Upper lobe of left lung (tissue), 6 donors: ENCODE data around the gene MYH7B. TPM values are rescaled to one million over a fixed set of nuclear protein-coding genes. Genes with fewer than 3 reads are reported as not detected.

Source experiments
- ATAC-seq, 2 donors: fragments of 200-7000 bp; cut with Tn5 transposase; one replicate each; pipeline ENCODE4 v1.9.1; 2022; ENCODE audit warnings: mild to moderate bottlenecking in 2 of 2, moderate library complexity in 2 of 2; ENCODE audit not compliant: low FRiP score in 2 of 2
- DNase-seq, 2 donors: peaks; one replicate each; pipeline ENCODE4 v3.0.0-alpha.2; 2019 to 2020
- H3K27ac ChIP-seq, 4 donors: fragments of 200-600 bp; sonication (generic); one replicate each; pipeline ENCODE4 v1.5.1; 2016 to 2019
- H3K27me3 ChIP-seq, 4 donors: fragments of 200-600 bp; sonication (generic); one replicate each; pipeline ENCODE4 v1.5.1; 2017 to 2019
- H3K36me3 ChIP-seq, 4 donors: fragments of 200-600 bp; sonication (generic); one replicate each; pipeline ENCODE4 v1.5.1; 2016 to 2019
- H3K4me1 ChIP-seq, 4 donors: fragments of 200-600 bp; sonication (generic); one replicate each; pipeline ENCODE4 v1.5.1; 2018 to 2019
- H3K4me3 ChIP-seq, 4 donors: fragments of 200-600 bp; sonication (generic); one replicate each; pipeline ENCODE4 v1.5.1; 2017 to 2019; ENCODE audit warnings: mild to moderate bottlenecking in 2 of 4, moderate library complexity in 1 of 4
- H3K9me3 ChIP-seq, 4 donors: fragments of 200-600 bp; sonication (generic); one replicate each; pipeline ENCODE4 v1.5.1; 2018 to 2019
- CTCF ChIP-seq, 6 experiments: fragments of 450-650 bp in 4 of 6; fragments of 200-600 bp in 2 of 6; sonication (generic) in 2 of 6; IDR thresholded peaks; one replicate each; pipeline ENCODE4 v1.5.1; 2016 to 2019; ENCODE audit warnings: antibody characterized with exemption in 6 of 6
- EP300 ChIP-seq, 4 donors: sonication (generic); formaldehyde crosslinking; IDR thresholded peaks; one replicate each; pipeline ENCODE4 v1.5.1; 2017; ENCODE audit warnings: antibody characterized with exemption in 4 of 4, control low read depth in 2 of 4
- POLR2A ChIP-seq, 4 donors: fragments of 450-650 bp; IDR thresholded peaks; one replicate each; pipeline ENCODE4 v1.5.1; 2016 to 2017; ENCODE audit warnings: antibody characterized with exemption in 4 of 4, mild to moderate bottlenecking in 2 of 4
- POLR2AphosphoS5 ChIP-seq, 2 donors: sonication (generic); formaldehyde crosslinking; IDR thresholded peaks; one replicate each; pipeline ENCODE4 v1.5.1; 2017; ENCODE audit warnings: antibody characterized with exemption in 2 of 2
- WGBS, 2 donors: methylation state at CpG; one replicate each; pipeline ENCODE4 v1.1.5; 2017 to 2018; 5-methylcytosine and 5-hydroxymethylcytosine counted together
- total RNA-seq, 6 donors: library from RNA; depleted of rRNA in 4 of 6; stranded (reverse); fragments of >200 nt in 4 of 6; gene quantifications; one replicate each; pipeline versions ENCODE4 v1.1.0 to v1.2.1, GENCODE V29; 2016 to 2021
- donor health status: DM: no; HTN: no; CAD: no; lungs with moderate emphysema.
- donor health status: DM: no; HTN: yes; CAD: no; lungs with severe emphysema.

MYH7B gene
- total RNA-seq, 6 donors from 2014 or later: 0.51 to 11.5 (median 0.91) TPM; not detected in 1

- Histone ChIP-seq H3K27me3 (no peaks in the 10 kb centered on the region), H3K36me3 (peaks cover 0 to 47% (median 23%) of the 10 kb centered on the region in 4 donors), H3K4me1 (peaks cover 10 to 22% (median 12%) of the 10 kb centered on the region in 4 donors), H3K4me3 (no peak overlapping the region), H3K27ac (no peak overlapping the region), H3K9me3 (no peaks in the 10 kb centered on the region)
- DNase-seq (no peak), ATAC-seq (no peak)
- TF ChIP-seq POLR2A (IDR thresholded peaks at IDR 0.05) (no peak), CTCF (IDR thresholded peaks at IDR 0.05) (no peak), EP300 (IDR thresholded peaks at IDR 0.05) (no peak), POLR2AphosphoS5 (IDR thresholded peaks at IDR 0.05) (no peak)
- WGBS, 2 donors: 97 to 98% methylated on average over 9 of the region's 9 CpGs
Measured at GRCh38 chr20:34942301-34942700, 13.4 kb upstream of the MYH7B start.

DNA sequence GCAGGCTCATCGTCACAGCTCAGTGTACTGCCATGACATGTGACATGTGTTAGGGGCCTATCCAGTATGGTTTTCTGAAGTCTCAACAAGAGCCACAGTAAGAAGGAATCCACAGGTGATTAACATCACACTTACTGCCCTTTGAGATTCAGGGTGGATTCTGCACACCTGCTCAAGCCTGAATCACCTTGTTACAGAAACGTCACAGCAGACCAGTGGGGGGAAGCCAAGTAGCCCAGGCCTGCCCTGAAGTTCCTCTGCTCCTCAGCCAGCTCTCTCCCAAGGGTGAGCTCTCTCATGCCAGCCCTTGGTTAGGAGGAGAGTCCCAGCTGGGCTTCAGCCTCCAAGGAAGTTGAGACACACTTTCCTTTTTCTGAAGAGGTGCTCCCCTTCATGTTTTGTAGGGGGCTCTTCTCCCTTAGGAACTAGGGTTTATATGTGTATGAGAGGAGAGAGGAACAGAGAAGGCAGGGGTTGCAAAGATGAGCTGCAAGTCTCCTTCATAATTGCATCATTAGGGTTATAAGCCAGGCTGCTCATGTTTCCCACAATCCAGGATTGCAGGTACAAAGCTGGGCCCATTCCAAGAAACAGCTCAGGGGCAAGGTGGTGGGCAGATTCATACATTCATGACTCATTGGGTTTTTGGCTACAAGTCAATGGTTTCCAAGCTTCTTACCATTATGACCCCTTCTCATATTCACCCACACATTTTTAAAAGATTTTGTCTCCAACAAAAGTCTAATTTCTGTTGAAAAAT is 11.7 kb upstream of the MYH7B start:
- H3K27me3 ChIP-seq: no peaks in the 10 kb centered on the region
- H3K9me3 ChIP-seq: no peaks in the 10 kb centered on the region
- no peak overlapping the region for H3K27ac ChIP-seq
- no peak for ATAC-seq
- peaks cover 0 to 51% (median 21%) of the 10 kb centered on the region in 4 donors for H3K36me3 ChIP-seq
- TF ChIP-seq POLR2A (IDR thresholded peaks at IDR 0.05) (no peak), EP300 (IDR thresholded peaks at IDR 0.05) (no peak)
- peaks cover 2 to 14% (median 6%) of the 10 kb centered on the region in 4 donors for H3K4me1 ChIP-seq
- no peak overlapping the region for H3K4me3 ChIP-seq
- WGBS, 2 donors: 92 to 100% methylated on average over 2 of the region's 2 CpGs
- DNase-seq: no peak

GRCh38 chr20:34945315-34946077 is 10.2 kb upstream of the MYH7B start:
- no peak for ATAC-seq
- Histone ChIP-seq H3K4me3 (no peak overlapping the region), H3K4me1 (peaks cover 0 to 10% (median 4%) of the 10 kb centered on the region in 4 donors), H3K36me3 (peaks cover 0 to 61% (median 20%) of the 10 kb centered on the region in 4 donors), H3K27me3 (no peaks in the 10 kb centered on the region), H3K9me3 (no peaks in the 10 kb centered on the region), H3K27ac (peak overlapping the region in 2 of 4 donors; percentile 38 to 53)
- WGBS, 2 donors: 74 to 75% methylated on average over 7 of the region's 7 CpGs
- TF ChIP-seq CTCF (IDR thresholded peaks at IDR 0.05) (no peak), POLR2A (IDR thresholded peaks at IDR 0.05) (no peak), POLR2AphosphoS5 (IDR thresholded peaks at IDR 0.05) (no peak), EP300 (IDR thresholded peaks at IDR 0.05) (no peak)
- DNase-seq: no peak

DNA sequence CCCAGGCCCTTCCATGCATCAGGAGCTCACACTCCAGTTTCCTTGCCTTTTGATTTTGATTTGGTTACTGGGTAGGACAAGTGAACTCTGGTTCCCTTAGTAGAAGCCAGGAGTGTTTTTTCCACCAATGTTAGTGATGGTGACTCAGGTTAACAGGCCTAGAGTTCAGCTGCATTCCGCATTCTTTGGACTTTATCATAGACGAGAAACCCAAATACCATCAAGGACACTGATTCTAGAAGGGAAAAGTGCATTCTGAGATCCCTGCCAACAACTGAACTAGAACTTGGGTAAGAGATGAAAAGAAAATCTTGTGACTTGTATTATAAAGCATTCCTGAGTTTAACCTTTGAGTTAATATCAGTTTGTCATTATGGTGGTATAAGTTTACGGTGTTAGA is 9.0 kb upstream of the MYH7B start:
- H3K4me1 ChIP-seq: peaks cover 0 to 10% (median 4%) of the 10 kb centered on the region in 4 donors
- DNase-seq (no peak), ATAC-seq (no peak)
- H3K4me3 ChIP-seq: no peak overlapping the region
- H3K27me3 ChIP-seq: no peaks in the 10 kb centered on the region
- peaks cover 0 to 61% (median 20%) of the 10 kb centered on the region in 4 donors for H3K36me3 ChIP-seq
- no peak for TF ChIP-seq POLR2A (IDR thresholded peaks at IDR 0.05)
- no peak for TF ChIP-seq CTCF (IDR thresholded peaks at IDR 0.05)
- TF ChIP-seq POLR2AphosphoS5 (IDR thresholded peaks at IDR 0.05): no peak
- TF ChIP-seq EP300 (IDR thresholded peaks at IDR 0.05): no peak
- WGBS, 2 donors: 93 to 94% methylated on average over 3 of the region's 3 CpGs
- H3K27ac ChIP-seq: no peak overlapping the region
- H3K9me3 ChIP-seq: no peaks in the 10 kb centered on the region

DNA sequence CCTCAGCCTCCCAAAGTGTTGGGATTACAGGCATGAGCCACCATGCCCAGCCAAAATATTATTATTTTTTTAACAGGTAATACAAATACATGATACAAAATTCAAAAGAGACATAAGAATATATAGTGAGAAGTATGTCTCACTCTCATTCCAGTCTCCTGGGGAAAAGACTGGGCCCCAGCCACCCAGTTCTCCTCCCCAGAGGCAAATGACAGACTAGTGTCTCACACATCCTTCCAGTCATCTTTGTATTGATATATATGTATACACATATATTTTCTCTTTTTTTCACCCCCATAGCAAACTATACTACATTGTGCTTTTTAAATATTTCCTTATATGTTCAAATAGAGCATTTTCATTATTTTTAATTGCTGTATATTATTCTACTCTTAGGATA is 8.3 kb upstream of the MYH7B start:
- ATAC-seq (no peak), DNase-seq (no peak)
- H3K4me1 ChIP-seq: peaks cover 0 to 10% (median 4%) of the 10 kb centered on the region in 4 donors
- H3K36me3 ChIP-seq: peaks cover 0 to 54% (median 13%) of the 10 kb centered on the region in 4 donors
- no peaks in the 10 kb centered on the region for H3K27me3 ChIP-seq
- H3K4me3 ChIP-seq: no peak overlapping the region
- H3K27ac ChIP-seq: no peak overlapping the region
- TF ChIP-seq CTCF (IDR thresholded peaks at IDR 0.05) (no peak), POLR2A (IDR thresholded peaks at IDR 0.05) (no peak), POLR2AphosphoS5 (IDR thresholded peaks at IDR 0.05) (no peak), EP300 (IDR thresholded peaks at IDR 0.05) (no peak)
- no peaks in the 10 kb centered on the region for H3K9me3 ChIP-seq
